Keratinocyte (primary cell): ENCODE data around the gene SGIP1. TPM values are rescaled to one million over a fixed set of nuclear protein-coding genes. Genes with fewer than 3 reads are reported as not detected.

Experiments used
- DNase-seq: peaks from one replicate; pipeline ENCODE4 v3.0.0-alpha.2; 2011; ENCODE audit warnings: low read depth, missing footprints, low spot score
- FAIRE-seq: peaks from 2 replicates; lab custom pipeline; 2011; peaks lifted over from hg19 to GRCh38; lab: Jason Lieb, UNC
- H2AFZ ChIP-seq: 2 replicates; pipeline ENCODE4 v1.6.0; 2012; ENCODE audit warnings: low read length, control low read depth, inconsistent platforms; ENCODE audit not compliant: control insufficient read depth
- H3K27ac ChIP-seq: 2 replicates; pipeline ENCODE4 v1.5.1; 2011; ENCODE audit warnings: low read length; ENCODE audit not compliant: control insufficient read depth, insufficient read depth
- H3K27me3 ChIP-seq: 3 replicates; pipeline ENCODE4 v1.6.0; 2011; ENCODE audit warnings: low read length; ENCODE audit not compliant: control insufficient read depth, insufficient read depth; ENCODE audit errors: extremely low read depth
- H3K36me3 ChIP-seq, 2 experiments: 2 replicates in 1 of 2; 3 replicates in 1 of 2; pipeline ENCODE4 v1.5.1; 2011; ENCODE audit warnings: low read length in 2 of 2, mild to moderate bottlenecking in 1 of 2; ENCODE audit not compliant: control insufficient read depth in 2 of 2, insufficient read depth in 2 of 2; ENCODE audit errors: extremely low read depth in 1 of 2
- H3K4me1 ChIP-seq: 3 replicates; pipeline ENCODE4 v1.5.1; 2011; ENCODE audit warnings: low read length; ENCODE audit not compliant: control insufficient read depth, insufficient read depth; ENCODE audit errors: extremely low read depth
- H3K4me2 ChIP-seq: 3 replicates; pipeline ENCODE4 v1.6.0; 2011; ENCODE audit warnings: low read depth, low read length; ENCODE audit not compliant: control insufficient read depth, insufficient read depth; ENCODE audit errors: extremely low read depth
- H3K4me3 ChIP-seq, 3 experiments: fragments of 200-600 bp in 1 of 3; sonication (generic) in 1 of 3; 2 replicates in 2 of 3; 3 replicates in 1 of 3; pipeline ENCODE4 v1.5.1; 2011 to 2016; ENCODE audit warnings: low read length in 3 of 3, mild to moderate bottlenecking in 3 of 3, control low read depth in 2 of 3, inconsistent platforms in 1 of 3, low read depth in 1 of 3, mixed read lengths in 1 of 3, mixed run types in 1 of 3, moderate library complexity in 1 of 3; ENCODE audit not compliant: control insufficient read depth in 2 of 3, insufficient read depth in 2 of 3; ENCODE audit errors: extremely low read depth in 1 of 3
- H3K79me2 ChIP-seq: 2 replicates; pipeline ENCODE4 v1.6.0; 2012; ENCODE audit warnings: low read length; ENCODE audit not compliant: control insufficient read depth, insufficient read depth
- H3K9ac ChIP-seq: 3 replicates; pipeline ENCODE4 v1.6.0; 2011; ENCODE audit warnings: low read length; ENCODE audit not compliant: control insufficient read depth, insufficient read depth; ENCODE audit errors: extremely low read depth
- H3K9me1 ChIP-seq: 3 replicates; pipeline ENCODE4 v1.6.0; 2011; ENCODE audit warnings: low read length; ENCODE audit not compliant: control insufficient read depth, insufficient read depth; ENCODE audit errors: extremely low read depth
- H3K9me3 ChIP-seq: 2 replicates; pipeline ENCODE4 v1.5.1; 2012; ENCODE audit warnings: low read depth, low read length; ENCODE audit not compliant: control insufficient read depth
- H4K20me1 ChIP-seq: 3 replicates; pipeline ENCODE4 v1.6.0; 2011; ENCODE audit warnings: low read length; ENCODE audit not compliant: control insufficient read depth, insufficient read depth; ENCODE audit errors: extremely low read depth
- CTCF ChIP-seq, 3 experiments: IDR thresholded peaks in 1 of 3; conservative IDR thresholded peaks in 1 of 3; optimal IDR thresholded peaks in 1 of 3; 2 replicates in 2 of 3; 3 replicates in 1 of 3; pipeline versions ENCODE3 to v1.5.1; 2011; ENCODE audit warnings: low read length in 3 of 3, mild to moderate bottlenecking in 3 of 3, moderate library complexity in 2 of 3, control low read depth in 1 of 3, inconsistent platforms in 1 of 3; ENCODE audit not compliant: insufficient read depth in 2 of 3; ENCODE audit errors: extremely low read depth in 1 of 3
- EZH2 ChIP-seq: IDR thresholded peaks from one replicate; pipeline ENCODE4 v1.6.1; 2012; ENCODE audit warnings: inconsistent platforms, mild to moderate bottlenecking, low read length, moderate library complexity
- dilution Hi-C: fragments of 300-500 bp; cut with MboI; formaldehyde crosslinking; loops from one replicate; pipeline ENCODE4 v1.7.0; 2020; ENCODE audit warnings: low sequenced_read_pairs; ENCODE audit not compliant: extremely low pct_ligation_motif_present
- polyA plus RNA-seq, 5 experiments: library from polyadenylated mRNA; depleted of rRNA in 3 of 5; stranded (reverse) in 3 of 5; stranded (forward) in 1 of 5; unstranded in 1 of 5; fragments of >200 nt; gene quantifications; 1 replicate in 1 of 5; 2 replicates in 3 of 5; 3 replicates in 1 of 5; pipeline versions ENCODE4 v1.2.1 to v1.2.3, GENCODE V29; 2011 to 2012; ENCODE audit warnings: missing spikeins in 2 of 5, low read depth in 1 of 5, low replicate concordance in 1 of 5

The SGIP1 gene
- polyA plus RNA-seq, 1 donor (not counting 4 experiments of a cell fraction or from before 2014, with no cell fraction given) = 0.05 TPM

- FAIRE-seq (no peak), DNase-seq (no peak)
- H2AFZ ChIP-seq = no peak overlapping the region
- H4K20me1 ChIP-seq = no peaks in the 10 kb centered on the region
- no peaks in the 10 kb centered on the region for H3K4me1 ChIP-seq
- H3K4me2 ChIP-seq = no peak overlapping the region
- no peaks in the 10 kb centered on the region for H3K9me3 ChIP-seq
- TF ChIP-seq CTCF (optimal IDR thresholded peaks at IDR 0.05 in 1 of 3, IDR thresholded peaks at IDR 0.05 in 1 of 3, conservative IDR thresholded peaks at IDR 0.05 in 1 of 3; ENCODE audit: extremely low read depth in 1 of 3, insufficient read depth in 2 of 3, low read length in 3 of 3) = no peak
- H3K36me3 ChIP-seq = no peaks in the 10 kb centered on the region
- H3K9ac ChIP-seq = no peak overlapping the region
- no peaks in the 10 kb centered on the region for H3K9me1 ChIP-seq
- H3K79me2 ChIP-seq = no peaks in the 10 kb centered on the region
- no peak overlapping the region for H3K27ac ChIP-seq
- dilution Hi-C loops = no loop called here
- H3K27me3 ChIP-seq = no peaks in the 10 kb centered on the region
- no peak overlapping the region for H3K4me3 ChIP-seq
Observed at GRCh38 chr1:66633159-66633558, 99.2 kb downstream of the SGIP1 start.

GRCh38 chr1:66637146-66637545, 103.2 kb downstream of the SGIP1 start:
- dilution Hi-C loops = no loop called here
- H3K36me3 ChIP-seq = no peaks in the 10 kb centered on the region
- TF ChIP-seq CTCF (optimal IDR thresholded peaks at IDR 0.05 in 1 of 3, IDR thresholded peaks at IDR 0.05 in 1 of 3, conservative IDR thresholded peaks at IDR 0.05 in 1 of 3; ENCODE audit: extremely low read depth in 1 of 3, insufficient read depth in 2 of 3, low read length in 3 of 3) (no peak), EZH2 (no peak)
- H3K4me2 ChIP-seq = no peak overlapping the region
- no peaks in the 10 kb centered on the region for H4K20me1 ChIP-seq
- no peaks in the 10 kb centered on the region for H3K9me1 ChIP-seq
- DNase-seq (no peak), FAIRE-seq (no peak)
- H3K27me3 ChIP-seq = no peaks in the 10 kb centered on the region
- no peak overlapping the region for H3K4me3 ChIP-seq
- H2AFZ ChIP-seq = no peak overlapping the region
- no peak overlapping the region for H3K27ac ChIP-seq
- no peaks in the 10 kb centered on the region for H3K9me3 ChIP-seq
- no peaks in the 10 kb centered on the region for H3K79me2 ChIP-seq
- no peak overlapping the region for H3K9ac ChIP-seq
- no peaks in the 10 kb centered on the region for H3K4me1 ChIP-seq
